Liver (tissue), 3 donors: ENCODE data around the gene TENM3.

ENCODE experiments used
- GABPA ChIP-seq, 2 donors: IDR thresholded peaks in 1 of 2; conservative IDR thresholded peaks in 1 of 2; 2 replicates each; pipeline ENCODE4 v1.6.1; 2016; ENCODE audit warnings: antibody characterized with exemption in 2 of 2, mild to moderate bottlenecking in 1 of 2, moderate library complexity in 1 of 2
- TF ChIP-seq, protein P1 (sequence below): fragments of 150-350 bp; IDR thresholded peaks from 2 replicates; pipeline ENCODE4 v1.5.1; 2017; ENCODE audit warnings: improper control_type of control experiment, low read depth, low read length; ENCODE audit not compliant: missing input control
- TF ChIP-seq, protein P2 (sequence below): IDR thresholded peaks from 2 replicates; pipeline ENCODE4 v1.6.1; 2016; ENCODE audit warnings: antibody characterized with exemption, mild to moderate bottlenecking
- donor health status: healthy.
- donor health status: healthy.

DNA sequence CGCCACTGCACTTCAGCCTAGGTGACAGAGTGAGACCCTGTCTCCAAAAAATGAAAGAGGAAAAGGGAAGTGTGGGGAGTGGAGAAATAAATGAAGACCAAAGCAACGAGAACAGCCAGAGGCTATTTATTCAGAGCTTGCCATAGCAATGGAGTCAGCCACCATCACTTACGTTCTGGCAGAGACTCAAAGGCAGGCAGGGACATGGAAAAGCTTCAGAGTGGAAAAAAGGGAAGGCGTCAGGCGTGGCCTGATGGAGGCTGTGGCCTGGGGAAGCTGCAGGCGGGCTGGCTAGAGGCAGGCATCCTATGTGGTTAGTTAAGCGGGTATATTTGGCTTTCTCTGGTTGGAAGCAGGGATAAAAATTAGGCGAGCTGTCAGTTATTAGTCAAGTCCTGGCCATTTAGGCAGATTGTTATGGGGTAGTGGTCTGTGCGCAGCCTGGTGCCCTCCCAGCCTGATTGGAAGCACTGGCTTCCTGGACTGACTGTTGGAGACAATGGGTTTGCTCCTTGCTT is 600.7 kb downstream of the TENM3 start:
- TF ChIP-seq, protein P1, sequence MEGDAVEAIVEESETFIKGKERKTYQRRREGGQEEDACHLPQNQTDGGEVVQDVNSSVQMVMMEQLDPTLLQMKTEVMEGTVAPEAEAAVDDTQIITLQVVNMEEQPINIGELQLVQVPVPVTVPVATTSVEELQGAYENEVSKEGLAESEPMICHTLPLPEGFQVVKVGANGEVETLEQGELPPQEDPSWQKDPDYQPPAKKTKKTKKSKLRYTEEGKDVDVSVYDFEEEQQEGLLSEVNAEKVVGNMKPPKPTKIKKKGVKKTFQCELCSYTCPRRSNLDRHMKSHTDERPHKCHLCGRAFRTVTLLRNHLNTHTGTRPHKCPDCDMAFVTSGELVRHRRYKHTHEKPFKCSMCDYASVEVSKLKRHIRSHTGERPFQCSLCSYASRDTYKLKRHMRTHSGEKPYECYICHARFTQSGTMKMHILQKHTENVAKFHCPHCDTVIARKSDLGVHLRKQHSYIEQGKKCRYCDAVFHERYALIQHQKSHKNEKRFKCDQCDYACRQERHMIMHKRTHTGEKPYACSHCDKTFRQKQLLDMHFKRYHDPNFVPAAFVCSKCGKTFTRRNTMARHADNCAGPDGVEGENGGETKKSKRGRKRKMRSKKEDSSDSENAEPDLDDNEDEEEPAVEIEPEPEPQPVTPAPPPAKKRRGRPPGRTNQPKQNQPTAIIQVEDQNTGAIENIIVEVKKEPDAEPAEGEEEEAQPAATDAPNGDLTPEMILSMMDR: no peak
- TF ChIP-seq, protein P2, sequence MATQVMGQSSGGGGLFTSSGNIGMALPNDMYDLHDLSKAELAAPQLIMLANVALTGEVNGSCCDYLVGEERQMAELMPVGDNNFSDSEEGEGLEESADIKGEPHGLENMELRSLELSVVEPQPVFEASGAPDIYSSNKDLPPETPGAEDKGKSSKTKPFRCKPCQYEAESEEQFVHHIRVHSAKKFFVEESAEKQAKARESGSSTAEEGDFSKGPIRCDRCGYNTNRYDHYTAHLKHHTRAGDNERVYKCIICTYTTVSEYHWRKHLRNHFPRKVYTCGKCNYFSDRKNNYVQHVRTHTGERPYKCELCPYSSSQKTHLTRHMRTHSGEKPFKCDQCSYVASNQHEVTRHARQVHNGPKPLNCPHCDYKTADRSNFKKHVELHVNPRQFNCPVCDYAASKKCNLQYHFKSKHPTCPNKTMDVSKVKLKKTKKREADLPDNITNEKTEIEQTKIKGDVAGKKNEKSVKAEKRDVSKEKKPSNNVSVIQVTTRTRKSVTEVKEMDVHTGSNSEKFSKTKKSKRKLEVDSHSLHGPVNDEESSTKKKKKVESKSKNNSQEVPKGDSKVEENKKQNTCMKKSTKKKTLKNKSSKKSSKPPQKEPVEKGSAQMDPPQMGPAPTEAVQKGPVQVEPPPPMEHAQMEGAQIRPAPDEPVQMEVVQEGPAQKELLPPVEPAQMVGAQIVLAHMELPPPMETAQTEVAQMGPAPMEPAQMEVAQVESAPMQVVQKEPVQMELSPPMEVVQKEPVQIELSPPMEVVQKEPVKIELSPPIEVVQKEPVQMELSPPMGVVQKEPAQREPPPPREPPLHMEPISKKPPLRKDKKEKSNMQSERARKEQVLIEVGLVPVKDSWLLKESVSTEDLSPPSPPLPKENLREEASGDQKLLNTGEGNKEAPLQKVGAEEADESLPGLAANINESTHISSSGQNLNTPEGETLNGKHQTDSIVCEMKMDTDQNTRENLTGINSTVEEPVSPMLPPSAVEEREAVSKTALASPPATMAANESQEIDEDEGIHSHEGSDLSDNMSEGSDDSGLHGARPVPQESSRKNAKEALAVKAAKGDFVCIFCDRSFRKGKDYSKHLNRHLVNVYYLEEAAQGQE: no peak
- TF ChIP-seq GABPA (IDR thresholded peaks at IDR 0.05 in 1 of 2, conservative IDR thresholded peaks at IDR 0.05 in 1 of 2): no peak
